GM18951 (cell line): ENCODE results near the gene KRTAP2-4.
"Not testable (repeated sequence)": the region's sequence is repeated elsewhere in the genome, so short reads cannot be mapped to it uniquely, and the experiment has no call there.

Source experiments
- POLR2A ChIP-seq: IDR thresholded peaks from 4 replicates; pipeline ENCODE4 v1.6.1; 2011; ENCODE audit warnings: mild to moderate bottlenecking; ENCODE audit not compliant: insufficient read length, insufficient read depth; ENCODE audit errors: extremely low read depth
- in situ Hi-C: fragments of 300-500 bp; cut with MboI; formaldehyde crosslinking; loops from one replicate; pipeline ENCODE4 v1.12.0; 2022; ENCODE audit warnings: low sequenced_read_pairs, mixed read lengths, inconsistent platforms; ENCODE audit not compliant: unreplicated experiment

KRTAP2-4 gene

DNA sequence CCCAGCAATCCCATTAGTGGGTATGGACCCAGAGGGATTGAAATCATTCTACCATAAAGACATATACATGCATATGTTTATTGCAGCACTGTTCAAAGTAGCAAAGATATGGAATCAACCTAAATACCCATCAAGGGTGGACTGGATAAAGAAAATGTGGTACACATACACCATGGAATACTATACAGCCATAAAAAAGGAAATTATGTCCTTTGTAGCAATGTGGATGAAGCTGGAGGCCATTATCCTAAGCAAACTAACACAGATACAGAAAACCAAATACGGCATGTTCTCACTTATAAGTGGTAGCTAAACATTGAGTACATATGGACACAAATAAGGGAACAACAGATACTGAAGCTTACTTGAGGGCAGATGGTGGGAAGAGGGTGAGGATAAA lies 8.1 kb downstream of the KRTAP2-4 start:
- no peak for TF ChIP-seq POLR2A
- in situ Hi-C loops = no loop called here

- in situ Hi-C loops = not testable (repeated sequence)
Observed at GRCh38 chr17:41055130-41055529, 10.5 kb downstream of the KRTAP2-4 start, which contains the start of gene KRTAP2-2. TSS of gene KRTAP2-2 (minus strand) at chr17:41055230. CDS start at chr17:41055211, 19 bp downstream.

DNA sequence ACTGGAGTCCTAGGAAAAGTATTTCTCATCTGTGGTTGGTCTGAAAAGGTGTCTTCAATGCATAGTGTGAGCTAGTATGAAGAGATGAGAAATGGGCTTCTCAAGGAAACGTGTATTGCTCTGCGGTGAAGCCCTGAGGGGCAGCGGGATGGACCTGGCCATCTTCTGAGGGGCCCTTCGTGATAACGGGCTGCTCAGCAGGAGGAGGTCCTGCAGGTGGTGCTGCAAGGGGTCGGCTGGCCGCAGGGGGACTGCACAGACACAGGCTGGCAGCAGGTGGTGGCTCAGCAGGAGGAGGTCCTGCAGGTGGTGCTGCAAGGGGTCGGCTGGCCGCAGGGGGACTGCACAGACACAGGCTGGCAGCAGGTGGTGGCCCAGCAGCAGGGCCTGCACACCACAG lies 11.1 kb downstream of the KRTAP2-4 start:
- in situ Hi-C loops = not testable (repeated sequence)

DNA sequence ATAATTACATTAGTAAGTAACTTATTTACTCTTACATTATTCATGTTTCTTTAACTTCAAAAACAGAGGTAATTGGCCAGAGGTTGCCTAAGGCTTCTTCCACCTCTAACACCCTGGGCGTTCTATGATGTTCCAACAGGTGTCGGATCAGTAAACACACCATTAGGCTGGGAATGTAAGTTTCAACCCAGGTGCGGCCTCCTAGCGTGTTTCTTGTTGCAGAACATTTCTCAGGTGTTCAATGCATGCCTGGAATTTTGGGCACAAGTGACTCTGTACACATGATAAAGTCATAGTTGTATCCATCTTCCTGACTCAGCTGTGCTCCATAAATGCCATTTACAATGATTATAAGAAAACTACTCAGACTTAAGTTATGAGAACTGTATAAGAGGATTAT lies 11.7 kb downstream of the KRTAP2-4 start:
- in situ Hi-C loops = no loop called here
- TF ChIP-seq POLR2A = no peak

DNA sequence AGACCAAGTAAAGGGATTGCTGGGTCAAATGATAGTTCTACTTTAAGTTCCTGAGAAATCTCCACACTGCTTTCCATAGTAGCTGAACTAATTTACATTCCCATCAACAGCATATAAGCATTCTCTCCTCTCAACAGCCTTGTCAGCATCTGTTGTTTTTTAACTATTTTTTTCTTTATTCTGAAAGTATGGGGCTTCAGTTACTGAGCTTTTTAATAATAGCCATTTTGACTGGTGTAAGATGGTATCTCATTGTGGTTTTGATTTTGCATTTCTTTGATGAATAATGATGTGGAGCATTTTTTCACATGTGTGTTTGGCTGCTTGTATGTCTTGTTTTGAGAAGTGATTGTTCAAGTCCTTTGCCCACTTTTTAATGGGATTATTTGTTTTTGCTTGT lies 13.1 kb downstream of the KRTAP2-4 start:
- in situ Hi-C loops = no loop called here
- no peak for TF ChIP-seq POLR2A

- in situ Hi-C loops = no loop called here
- no peak for TF ChIP-seq POLR2A
Observed at GRCh38 chr17:41049110-41049509, 16.6 kb downstream of the KRTAP2-4 start.

GRCh38 chr17:41048441-41048840 lies 17.2 kb downstream of the KRTAP2-4 start:
- in situ Hi-C loops = no loop called here
- TF ChIP-seq POLR2A = no peak

GRCh38 chr17:41046735-41047465 lies 18.8 kb downstream of the KRTAP2-4 start, which contains the start of gene KRTAP2-1:
TSS of gene KRTAP2-1 (minus strand) at chr17:41047316. CDS start at chr17:41047267, 49 bp downstream.
- in situ Hi-C loops = not testable (repeated sequence)

- no peak for TF ChIP-seq POLR2A
- in situ Hi-C loops = no loop called here
Observed at GRCh38 chr17:41042953-41043352, 22.7 kb downstream of the KRTAP2-4 start.

GRCh38 chr17:41040783-41041571 lies 24.7 kb downstream of the KRTAP2-4 start, which contains the start of gene KRTAP1-1:
TSS of gene KRTAP1-1 (minus strand) at chr17:41041450. CDS start at chr17:41041397, 53 bp downstream.
- in situ Hi-C loops = not testable (repeated sequence)

DNA sequence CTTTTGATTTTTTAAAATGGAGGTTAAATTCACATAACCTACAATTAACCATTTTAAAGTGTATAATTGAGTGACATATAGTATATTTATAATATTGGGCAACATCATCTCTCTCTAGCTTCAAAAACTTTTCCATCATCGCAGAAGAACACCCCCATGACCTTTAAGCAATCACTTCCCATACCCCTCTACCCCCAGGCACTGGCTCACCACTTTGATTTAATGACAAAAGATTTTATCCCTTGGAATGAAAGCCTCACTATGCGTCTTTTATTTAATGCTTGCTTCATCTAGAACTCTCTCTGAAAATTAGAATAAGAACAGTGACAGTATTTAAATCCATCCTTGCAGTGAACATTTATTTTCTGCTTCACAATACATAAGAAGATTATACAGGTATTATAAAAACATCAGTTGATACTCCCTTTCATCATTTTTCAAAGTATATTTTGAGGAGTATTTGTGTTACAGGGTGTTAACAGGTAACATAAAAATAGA lies 27.8 kb downstream of the KRTAP2-4 start:
- TF ChIP-seq POLR2A = no peak
- in situ Hi-C loops = no loop called here

DNA sequence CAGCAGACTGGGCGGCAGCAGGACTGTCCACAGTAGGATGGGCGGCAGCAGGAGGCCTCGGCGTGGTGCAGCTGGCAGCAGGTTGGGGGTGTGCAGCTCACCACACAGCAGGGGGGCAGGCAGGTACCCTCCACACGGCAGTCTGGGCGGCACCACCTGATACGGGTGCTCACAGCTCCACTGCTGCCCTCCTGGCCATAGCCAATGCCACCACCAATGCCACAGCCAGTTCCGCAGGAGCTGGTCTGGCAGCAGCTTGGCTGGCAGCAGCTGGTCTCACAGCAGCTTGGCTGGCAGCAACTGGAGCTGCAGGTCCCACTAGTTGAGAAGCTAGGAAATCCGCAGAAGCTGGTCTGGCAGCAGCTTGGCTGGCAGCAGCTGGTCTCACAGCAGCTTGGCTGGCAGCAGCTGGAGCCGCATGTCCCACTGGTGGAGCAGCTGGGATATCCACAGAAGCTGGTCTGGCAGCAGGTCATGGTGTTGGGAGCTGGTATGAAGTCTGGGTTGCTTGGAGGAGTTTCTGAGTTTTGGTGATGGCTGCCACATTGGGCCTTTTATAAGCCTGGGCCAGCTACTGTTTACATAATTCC lies 31.2 kb downstream of the KRTAP2-4 start, which contains the start of gene KRTAP1-3:
KRTAP1-3 (minus strand) TSS at position 529 of the 590 bp plus-strand sequence; CDS start at position 476, 53 bp downstream.
- in situ Hi-C loops = not testable (repeated sequence)

DNA sequence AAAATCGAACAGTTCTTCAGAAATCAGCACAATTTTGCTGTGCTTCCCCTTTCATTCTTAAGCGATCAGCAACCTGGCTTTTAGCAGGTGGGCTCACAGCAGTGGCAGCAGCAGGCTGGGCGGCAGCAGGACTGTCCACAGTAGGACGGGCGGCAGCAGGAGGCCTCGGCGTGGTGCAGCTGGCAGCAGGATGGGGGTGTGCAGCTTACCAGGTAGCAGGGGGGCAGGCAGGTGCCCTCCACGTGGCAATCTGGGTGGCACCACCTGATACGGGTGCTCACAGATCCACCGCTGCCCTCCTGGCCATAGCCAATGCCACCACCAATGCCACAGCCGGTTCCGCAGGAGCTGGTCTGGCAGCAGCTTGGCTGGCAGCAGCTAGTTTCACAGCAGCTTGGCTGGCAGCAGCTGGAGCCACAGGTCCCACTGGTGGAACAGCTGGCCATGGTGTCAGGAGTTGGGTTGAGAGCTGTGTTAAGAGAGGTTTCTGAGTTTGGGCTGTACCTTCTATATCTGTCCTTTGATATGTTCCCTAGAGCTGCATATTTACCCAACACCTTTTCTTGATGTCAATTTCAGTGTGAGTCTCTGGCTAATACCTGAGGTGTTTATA lies 35.9 kb downstream of the KRTAP2-4 start, which contains the start of gene KRTAP1-4:
KRTAP1-4 (minus strand) TSS at position 563 of the 613 bp plus-strand sequence; CDS start at position 446, 117 bp downstream.
- in situ Hi-C loops = no loop called here
- no peak for TF ChIP-seq POLR2A
